AG04450 (cell line): Measurements from ENCODE around the gene STAB2. TPM values are rescaled to one million over a fixed set of nuclear protein-coding genes. Genes with fewer than 3 reads are reported as not detected.

Source experiments
- CTCF ChIA-PET: fragments of 300-600, 350-600 bp; formaldehyde crosslinking; extraction: SDS; loops from one replicate; lab custom pipeline; 2022; ENCODE audit warnings: antibody characterized with exemption, inconsistent platforms; lab: Charles Lee
- POLR2A ChIA-PET: fragments of 350-600 bp; formaldehyde crosslinking; extraction: SDS; loops from one replicate; lab custom pipeline; 2021; ENCODE audit warnings: antibody characterized with exemption, inconsistent platforms; lab: Yijun Ruan, JAX
- DNase-seq: peaks from one replicate; pipeline ENCODE4 v3.0.0-alpha.2; 2011; ENCODE audit warnings: low read depth, low spot score
- H3K27ac ChIP-seq: one replicate; pipeline ENCODE4 v1.5.1; 2012; ENCODE audit warnings: low read depth, low read length, control low read depth
- H3K27me3 ChIP-seq: one replicate; pipeline ENCODE4 v1.6.0; 2012; ENCODE audit warnings: low read length; ENCODE audit not compliant: control insufficient read depth, insufficient read depth
- H3K4me3 ChIP-seq: 2 replicates; pipeline ENCODE4 v1.5.1; 2011; ENCODE audit warnings: mild to moderate bottlenecking, low read depth, low read length, control low read depth
- H3K9me3 ChIP-seq: 2 replicates; pipeline ENCODE4 v1.5.1; 2012; ENCODE audit warnings: low read length; ENCODE audit not compliant: control insufficient read depth, insufficient read depth
- CTCF ChIP-seq: IDR thresholded peaks from 2 replicates; pipeline ENCODE4 v1.5.1; 2011; ENCODE audit warnings: low read depth, low read length, control low read depth, inconsistent platforms
- polyA plus RNA-seq: library from polyadenylated mRNA; depleted of rRNA; stranded (reverse); fragments of >200 nt; gene quantifications from 2 replicates; pipeline ENCODE4 v1.2.3, GENCODE V29; 2011

STAB2 gene
- polyA plus RNA-seq, 1 experiment: not detected

GRCh38 chr12:103731539-103731938 is 144.5 kb downstream of the STAB2 start:
- Histone ChIP-seq H3K27me3 (peaks cover 2% of the 10 kb centered on the region), H3K9me3 (no peaks in the 10 kb centered on the region), H3K4me3 (no peak overlapping the region), H3K27ac (no peak overlapping the region)
- POLR2A ChIA-PET: no interaction called here
- DNase-seq: no peak
- TF ChIP-seq CTCF: no peak
- CTCF ChIA-PET: no interaction called here

GRCh38 chr12:103734863-103735262 is 147.8 kb downstream of the STAB2 start:
- H3K9me3 ChIP-seq: no peaks in the 10 kb centered on the region
- H3K27ac ChIP-seq: no peak overlapping the region
- ChIA-PET CTCF (no interaction called here), POLR2A (no interaction called here)
- TF ChIP-seq CTCF: no peak
- H3K27me3 ChIP-seq: peaks cover 2% of the 10 kb centered on the region
- H3K4me3 ChIP-seq: no peak overlapping the region
- DNase-seq: no peak

GRCh38 chr12:103735291-103735690 is 148.2 kb downstream of the STAB2 start:
- ChIA-PET CTCF (no interaction called here), POLR2A (no interaction called here)
- no peak for TF ChIP-seq CTCF
- DNase-seq: no peak
- H3K27me3 ChIP-seq: peaks cover 2% of the 10 kb centered on the region
- no peak overlapping the region for H3K27ac ChIP-seq
- H3K9me3 ChIP-seq: no peaks in the 10 kb centered on the region
- H3K4me3 ChIP-seq: no peak overlapping the region

GRCh38 chr12:103736572-103736971 is 149.5 kb downstream of the STAB2 start:
- POLR2A ChIA-PET: no interaction called here
- CTCF ChIA-PET: no interaction called here
- Histone ChIP-seq H3K27me3 (peaks cover 2% of the 10 kb centered on the region), H3K9me3 (no peaks in the 10 kb centered on the region), H3K4me3 (no peak overlapping the region), H3K27ac (no peak overlapping the region)
- no peak for DNase-seq
- no peak for TF ChIP-seq CTCF

GRCh38 chr12:103737881-103738280 is 150.8 kb downstream of the STAB2 start:
- no peaks in the 10 kb centered on the region for H3K9me3 ChIP-seq
- POLR2A ChIA-PET: no interaction called here
- no peak overlapping the region for H3K27ac ChIP-seq
- no peak overlapping the region for H3K4me3 ChIP-seq
- no peak for TF ChIP-seq CTCF
- CTCF ChIA-PET: interaction anchor here (0.6 kb wide), 1 partner anchor 48 kb away, joined by 5 read pairs; no protein-coding TSS in a partner anchor
- H3K27me3 ChIP-seq: peaks cover 2% of the 10 kb centered on the region
- no peak for DNase-seq
